A204.1 (cell line): ENCODE data around the gene B3GNT7.
A peak's percentile ranks its signal among the peaks of the same experiment; 100 is the strongest.
"Not testable (repeated sequence)": the region's sequence is repeated elsewhere in the genome, so short reads cannot be mapped to it uniquely, and the experiment has no call there.

Experiments
- FAIRE-seq: peaks from 2 replicates; lab custom pipeline; 2012; peaks lifted over from hg19 to GRCh38; lab: Jason Lieb, UNC

B3GNT7 gene

GRCh38 chr2:231384970-231385369, 10.5 kb upstream of the B3GNT7 start:
- FAIRE-seq, result no peak

GRCh38 chr2:231385429-231385828, 10.1 kb upstream of the B3GNT7 start:
- no peak for FAIRE-seq

DNA sequence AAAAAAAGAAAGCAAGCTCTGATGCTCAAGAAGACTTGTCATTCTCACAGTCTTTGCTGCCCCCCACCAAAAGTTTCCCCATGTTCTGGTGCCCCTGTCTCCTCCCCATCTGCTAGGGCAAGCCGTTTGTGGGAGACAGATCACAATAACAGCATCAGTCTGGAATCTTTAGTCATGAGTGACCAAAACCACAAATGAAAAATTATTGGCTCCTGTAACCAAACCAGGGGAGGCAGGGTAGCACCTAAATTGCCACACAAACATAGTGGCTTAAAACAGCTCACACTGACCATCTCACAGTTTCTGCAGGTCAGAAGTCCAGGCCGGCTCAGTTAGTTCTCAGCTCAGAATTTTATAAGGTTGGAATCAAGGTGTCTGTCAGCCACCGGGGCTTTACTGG, 9.1 kb upstream of the B3GNT7 start:
- FAIRE-seq, result no peak

DNA sequence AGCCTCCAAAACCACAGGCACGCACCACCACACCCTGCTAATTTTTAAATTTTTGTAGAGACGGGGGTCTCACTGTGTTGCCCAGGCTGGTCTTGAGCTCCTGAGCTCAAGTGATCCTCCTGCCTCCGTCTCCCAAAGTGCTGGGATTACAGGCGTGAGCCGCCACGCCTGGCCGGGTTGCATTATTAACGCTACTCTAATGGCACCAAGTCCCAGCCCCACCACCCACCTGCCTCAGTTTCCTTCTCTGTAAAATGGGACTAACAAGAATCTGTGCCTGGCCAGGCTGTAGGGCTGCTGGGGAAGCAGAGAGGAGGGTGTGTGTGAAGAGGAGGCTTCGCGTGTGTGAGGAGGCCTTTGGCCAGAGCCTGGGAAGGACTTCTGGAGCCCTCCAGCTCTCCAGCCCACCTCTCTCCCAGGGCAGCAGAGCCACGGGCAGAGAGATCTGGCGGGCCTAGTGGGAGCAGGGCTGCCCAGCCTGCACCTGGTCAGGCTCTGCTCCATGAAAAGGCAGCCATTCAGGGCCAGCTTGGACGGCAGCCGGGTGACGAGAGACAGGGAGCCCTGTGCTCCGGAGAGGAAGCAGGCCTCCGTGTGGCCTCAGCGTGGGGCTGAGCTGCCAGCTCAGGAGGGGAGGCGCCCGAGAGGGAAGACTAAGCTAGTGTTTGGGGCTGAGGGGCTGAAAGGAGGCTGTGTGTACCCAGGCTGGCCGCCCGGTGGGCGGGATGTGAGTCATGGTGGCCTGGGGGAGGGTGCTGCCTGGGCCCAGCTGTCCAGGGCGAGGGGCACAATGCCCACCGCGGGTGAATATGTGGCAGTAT, 7.4 kb upstream of the B3GNT7 start:
- FAIRE-seq, result no peak

- FAIRE-seq, result no peak
These were observed 6.7 kb upstream of the B3GNT7 start for GRCh38 chr2:231388725-231389346.

GRCh38 chr2:231390667-231391066, 4.8 kb upstream of the B3GNT7 start:
- no peak for FAIRE-seq

- FAIRE-seq, result no peak
These were observed 3.5 kb upstream of the B3GNT7 start for GRCh38 chr2:231391981-231392380.

- no peak for FAIRE-seq
These were observed 2.9 kb upstream of the B3GNT7 start for GRCh38 chr2:231392431-231393148.

- peak; percentile 93 for FAIRE-seq
These were observed 2.1 kb upstream of the B3GNT7 start for GRCh38 chr2:231393149-231394131.

DNA sequence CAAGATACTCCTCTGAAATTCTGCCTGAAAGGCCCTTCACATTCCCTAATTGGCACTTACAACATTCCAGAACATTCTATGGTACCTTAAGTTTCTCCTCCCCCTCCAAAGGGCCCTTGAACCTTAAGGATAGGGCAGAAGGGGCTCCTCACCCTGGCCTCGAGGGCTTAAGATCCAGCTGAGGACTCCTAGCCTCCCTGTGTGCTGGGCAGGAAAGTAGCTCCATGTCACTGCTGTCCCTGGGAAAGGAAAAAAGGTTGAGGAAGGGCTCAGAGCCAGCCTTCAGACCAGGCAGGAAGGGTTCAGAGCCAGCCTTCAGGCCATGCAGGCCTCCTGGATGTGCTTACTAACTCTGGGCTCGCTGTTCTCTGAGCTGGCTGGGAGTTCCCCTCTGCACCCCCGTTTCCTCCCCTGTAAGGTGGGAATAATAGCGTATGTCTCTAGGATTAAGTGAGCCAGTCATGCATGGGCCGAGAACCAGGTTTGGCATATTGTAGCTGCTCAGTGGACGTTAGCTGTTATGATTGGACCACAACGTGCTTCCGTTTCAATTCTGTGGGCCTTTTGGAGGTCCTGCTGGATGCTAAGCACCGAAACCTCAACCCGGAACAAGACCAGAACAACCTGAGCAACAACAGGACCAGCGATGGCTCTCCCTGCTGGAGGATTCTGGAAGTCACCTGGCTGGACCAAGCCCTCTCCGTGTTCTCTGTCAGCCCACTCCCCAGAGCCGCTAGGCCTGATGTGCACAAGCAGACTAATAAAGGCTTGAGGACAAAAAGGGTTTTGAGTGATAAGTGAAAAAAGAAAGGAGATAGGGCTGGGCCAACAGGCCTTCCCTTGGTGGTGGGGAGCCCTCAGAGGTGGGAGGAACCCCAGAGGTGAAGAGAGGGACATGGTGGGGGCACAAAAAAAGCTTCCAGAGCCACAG, 1.0 kb upstream of the B3GNT7 start:
- peak; percentile 97 for FAIRE-seq

- FAIRE-seq, result no peak
These were observed 730 bp downstream of the B3GNT7 start for GRCh38 chr2:231396058-231396821.

- FAIRE-seq, result no peak
These were observed 1.8 kb downstream of the B3GNT7 start for GRCh38 chr2:231397011-231397927.

GRCh38 chr2:231397928-231398294, 2.4 kb downstream of the B3GNT7 start:
- FAIRE-seq, result no peak

- FAIRE-seq, result no peak
These were observed 3.1 kb downstream of the B3GNT7 start for GRCh38 chr2:231398585-231398984.

GRCh38 chr2:231399046-231399852, 3.7 kb downstream of the B3GNT7 start:
- no peak for FAIRE-seq

GRCh38 chr2:231399853-231400680, 4.6 kb downstream of the B3GNT7 start:
- no peak for FAIRE-seq

DNA sequence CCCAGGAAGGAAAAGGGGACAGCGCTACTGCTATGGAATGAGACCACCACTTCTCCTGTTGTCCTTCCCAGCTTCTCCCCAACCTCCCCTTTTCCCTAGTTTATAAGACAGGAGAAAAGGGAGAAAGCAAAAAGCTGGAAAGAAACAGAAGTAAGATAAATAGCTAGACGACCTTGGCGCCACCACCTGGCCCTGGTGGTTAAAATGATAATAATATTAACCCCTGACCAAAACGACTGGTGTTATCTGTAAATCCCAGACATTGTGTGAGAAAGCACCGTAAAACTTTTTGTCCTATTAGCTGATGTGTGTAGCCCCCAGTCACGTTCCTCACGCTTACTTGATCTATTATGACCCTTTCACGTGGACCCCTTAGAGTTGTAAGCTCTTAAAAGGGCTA, 5.2 kb downstream of the B3GNT7 start:
- FAIRE-seq, result not testable (repeated sequence)
